HepG2 (cell line): Measurements from ENCODE around the gene TMEM121. TPM values are rescaled to one million over a fixed set of nuclear protein-coding genes. Genes with fewer than 3 reads are reported as not detected.

Experiments
- ATM ChIP-seq: fragments of 450-650 bp; IDR thresholded peaks from 2 replicates; pipeline ENCODE4 v1.7.1; 2017; ENCODE audit warnings: mild to moderate bottlenecking, borderline replicate concordance
- ELF1 ChIP-seq: sonication (generic); formaldehyde crosslinking; IDR thresholded peaks from 2 replicates; pipeline ENCODE4 v1.4.0; 2020; ENCODE audit warnings: missing genetic modification reagents
- HDAC2 ChIP-seq: sonication (generic); formaldehyde crosslinking; IDR thresholded peaks from 2 replicates; pipeline ENCODE4 v1.4.0; 2020; ENCODE audit warnings: missing genetic modification reagents
- HES4 ChIP-seq: sonication (generic); formaldehyde crosslinking; IDR thresholded peaks from 2 replicates; pipeline ENCODE4 v1.9.0; 2021; ENCODE audit warnings: mild to moderate bottlenecking, missing genetic modification reagents, borderline replicate concordance
- HOXA7 ChIP-seq: sonication (generic); formaldehyde crosslinking; IDR thresholded peaks from 2 replicates; pipeline ENCODE4 v1.8.1; 2022; ENCODE audit warnings: mild to moderate bottlenecking, missing genetic modification reagents, moderate library complexity
- ISL2 ChIP-seq: sonication (generic); formaldehyde crosslinking; IDR thresholded peaks from 2 replicates; pipeline ENCODE4 v1.5.0; 2020; ENCODE audit warnings: missing genetic modification reagents
- KDM2A ChIP-seq: sonication (generic); formaldehyde crosslinking; IDR thresholded peaks from 2 replicates; pipeline ENCODE4 v1.4.0; 2020; ENCODE audit warnings: low read depth, missing genetic modification reagents, borderline replicate concordance
- REPIN1 ChIP-seq: sonication (generic); formaldehyde crosslinking; IDR thresholded peaks from 2 replicates; pipeline ENCODE4 v1.8.0; 2022; ENCODE audit warnings: missing genetic modification reagents, low read depth, mild to moderate bottlenecking, borderline replicate concordance
- SNAPC4 ChIP-seq: sonication (generic); formaldehyde crosslinking; IDR thresholded peaks from 2 replicates; pipeline ENCODE4 v1.4.0; 2020; ENCODE audit warnings: mild to moderate bottlenecking, missing genetic modification reagents
- TCF7L2 ChIP-seq: IDR thresholded peaks from 2 replicates; pipeline ENCODE4 v1.6.1; 2011; ENCODE audit warnings: mild to moderate bottlenecking, low read depth, low read length, moderate library complexity
- TGIF2 ChIP-seq: IDR thresholded peaks from 2 replicates; pipeline ENCODE4 v1.6.1; 2016; ENCODE audit warnings: control low read depth, missing compliant biosample characterization
- ZHX2 ChIP-seq, 2 experiments: sonication (generic) in 1 of 2; formaldehyde crosslinking in 1 of 2; IDR thresholded peaks; 2 replicates each; pipeline versions ENCODE4 v1.6.1 to v1.9.0; 2014 to 2022; ENCODE audit warnings: antibody characterized with exemption in 1 of 2, borderline replicate concordance in 1 of 2, inconsistent platforms in 1 of 2, low read depth in 1 of 2, missing genetic modification reagents in 1 of 2
- ZNF232 ChIP-seq: sonication (generic); formaldehyde crosslinking; IDR thresholded peaks from 2 replicates; pipeline ENCODE4 v1.4.0; 2020; ENCODE audit warnings: missing genetic modification reagents, borderline replicate concordance
- polyA plus RNA-seq, 8 experiments: library from polyadenylated mRNA; depleted of rRNA in 3 of 8; stranded (reverse) in 7 of 8; unstranded in 1 of 8; fragments of >200 nt; fragmentation: Illumina TruSeq in 4 of 8; extraction: Trizol in 4 of 8; gene quantifications; 2 replicates each; pipeline versions ENCODE4 v1.2.1 to v1.2.3, GENCODE V29; 2011 to 2016; ENCODE audit warnings: low read depth in 4 of 8, missing spikeins in 1 of 8, mixed read lengths in 1 of 8; ENCODE audit not compliant: insufficient read depth in 1 of 8
- total RNA-seq, 5 experiments: library from RNA; depleted of rRNA; stranded (reverse); fragments of >200 nt; fragmentation: Illumina TruSeq; extraction: Trizol; gene quantifications; 2 replicates each; pipeline ENCODE4 v1.2.3, GENCODE V29; 2016; ENCODE audit warnings: low read depth in 1 of 5
- TF ChIP-seq, protein P1 (sequence below): sonication (generic); formaldehyde crosslinking; IDR thresholded peaks from 2 replicates; pipeline ENCODE4 v1.4.0; 2020; ENCODE audit warnings: missing genetic modification reagents, borderline replicate concordance

The TMEM121 gene
- total and polyA plus RNA-seq, 2 of the 13 experiments (the other 11 are each of a cell fraction or from before 2014, with no cell fraction given) = 6.6 to 19.0 TPM

DNA sequence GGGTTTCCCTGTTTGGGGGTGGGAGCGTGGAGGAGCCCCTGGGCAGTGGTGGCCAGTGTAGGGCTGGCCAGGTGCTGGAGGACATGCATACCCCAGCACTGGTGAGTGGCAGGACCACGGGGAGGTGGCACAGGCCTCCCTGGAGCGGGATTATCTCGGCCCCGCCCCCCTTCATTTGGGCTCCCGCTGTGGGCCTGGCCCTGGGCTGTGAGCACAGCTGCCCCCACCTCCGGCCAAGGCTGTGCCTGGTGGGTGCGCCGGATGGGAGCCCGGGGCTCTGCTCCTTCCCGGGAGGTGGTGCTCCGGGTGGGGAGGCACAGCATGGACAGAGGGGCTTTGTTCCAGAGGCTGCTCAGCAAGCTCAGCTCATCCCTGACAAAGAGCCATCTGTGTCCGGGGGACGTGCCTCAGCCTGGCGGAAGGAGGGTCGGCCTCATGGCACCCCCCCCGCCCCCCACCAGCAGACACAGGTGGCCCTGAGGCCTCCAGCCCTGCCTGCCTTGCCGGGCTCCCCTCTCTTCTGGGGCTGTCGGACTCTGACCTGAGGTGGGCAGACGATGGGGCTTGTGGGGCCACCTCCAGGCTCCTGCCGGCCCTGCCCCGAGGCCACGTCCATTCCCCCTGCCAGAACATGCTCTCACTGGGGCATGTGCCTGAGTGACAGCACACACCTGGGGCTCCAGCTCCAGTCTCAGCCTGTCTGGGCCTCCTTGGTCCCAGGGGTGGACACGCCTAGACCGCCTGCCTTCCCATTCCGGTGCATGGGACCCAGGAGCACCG is 26.9 kb upstream of the TMEM121 start (continued):
- TF ChIP-seq, protein P1, sequence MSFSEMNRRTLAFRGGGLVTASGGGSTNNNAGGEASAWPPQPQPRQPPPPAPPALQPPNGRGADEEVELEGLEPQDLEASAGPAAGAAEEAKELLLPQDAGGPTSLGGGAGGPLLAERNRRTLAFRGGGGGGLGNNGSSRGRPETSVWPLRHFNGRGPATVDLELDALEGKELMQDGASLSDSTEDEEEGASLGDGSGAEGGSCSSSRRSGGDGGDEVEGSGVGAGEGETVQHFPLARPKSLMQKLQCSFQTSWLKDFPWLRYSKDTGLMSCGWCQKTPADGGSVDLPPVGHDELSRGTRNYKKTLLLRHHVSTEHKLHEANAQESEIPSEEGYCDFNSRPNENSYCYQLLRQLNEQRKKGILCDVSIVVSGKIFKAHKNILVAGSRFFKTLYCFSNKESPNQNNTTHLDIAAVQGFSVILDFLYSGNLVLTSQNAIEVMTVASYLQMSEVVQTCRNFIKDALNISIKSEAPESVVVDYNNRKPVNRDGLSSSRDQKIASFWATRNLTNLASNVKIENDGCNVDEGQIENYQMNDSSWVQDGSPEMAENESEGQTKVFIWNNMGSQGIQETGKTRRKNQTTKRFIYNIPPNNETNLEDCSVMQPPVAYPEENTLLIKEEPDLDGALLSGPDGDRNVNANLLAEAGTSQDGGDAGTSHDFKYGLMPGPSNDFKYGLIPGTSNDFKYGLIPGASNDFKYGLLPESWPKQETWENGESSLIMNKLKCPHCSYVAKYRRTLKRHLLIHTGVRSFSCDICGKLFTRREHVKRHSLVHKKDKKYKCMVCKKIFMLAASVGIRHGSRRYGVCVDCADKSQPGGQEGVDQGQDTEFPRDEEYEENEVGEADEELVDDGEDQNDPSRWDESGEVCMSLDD (CRISPR knock-in tag) = peak; percentile 89; the same call in 1 of the 2 replicates
- TF ChIP-seq TGIF2 (no peak), ATM (no peak), ISL2 (CRISPR knock-in tag) (peak; percentile 84), SNAPC4 (CRISPR knock-in tag) (0 out of 2 replicates have a peak, but pooled peaks have one; percentile 77), REPIN1 (CRISPR knock-in tag) (peak; percentile 1), ZNF232 (CRISPR knock-in tag) (peak; percentile 34; the same call in 1 of the 2 replicates), HES4 (CRISPR knock-in tag) (peak; percentile 23; the same call in 1 of the 2 replicates), HDAC2 (CRISPR knock-in tag) (peak; percentile 69), ELF1 (CRISPR knock-in tag) (peak; percentile 74), KDM2A (CRISPR knock-in tag) (peak; percentile 44; the same call in 1 of the 2 replicates), HOXA7 (CRISPR knock-in tag) (no peak), TCF7L2 (no peak), ZHX2 (IDR thresholded peaks at IDR 0.05; ENCODE audit: low read depth) (no peak), ZHX2 (CRISPR knock-in tag; IDR thresholded peaks at IDR 0.05; ENCODE audit: borderline replicate concordance) (no peak)
